Measurements from ENCODE around the gene MED15.

Gene MED15

GRCh38 chr22:20584872-20585638 lies 77.6 kb downstream of the MED15 start:
- Histone ChIP-seq H3K27me3 (ENCODE audit: control insufficient read depth, insufficient read depth, low read length) (no peaks in the 10 kb centered on the region), H3K9ac (ENCODE audit: low read length) (no peak overlapping the region), H3K27ac (ENCODE audit: low read depth, low read length) (no peak overlapping the region), H3K4me1 (ENCODE audit: control insufficient read depth, insufficient read depth, low read length) (no peaks in the 10 kb centered on the region), H3K4me3 (ENCODE audit: low read length) (no peak overlapping the region), H3K36me3 (ENCODE audit: control insufficient read depth, insufficient read depth, low read length) (peaks cover 48% of the 10 kb centered on the region)

- no peak overlapping the region for H3K4me3 ChIP-seq (ENCODE audit: low read length)
- no peak overlapping the region for H3K27ac ChIP-seq (ENCODE audit: low read depth, low read length)
- no peaks in the 10 kb centered on the region for H3K4me1 ChIP-seq (ENCODE audit: control insufficient read depth, insufficient read depth, low read length)
- peaks cover 48% of the 10 kb centered on the region for H3K36me3 ChIP-seq (ENCODE audit: control insufficient read depth, insufficient read depth, low read length)
- no peaks in the 10 kb centered on the region for H3K27me3 ChIP-seq (ENCODE audit: control insufficient read depth, insufficient read depth, low read length)
- no peak overlapping the region for H3K9ac ChIP-seq (ENCODE audit: low read length)
These were observed 78.4 kb downstream of the MED15 start for GRCh38 chr22:20585639-20586402.

GRCh38 chr22:20586403-20586745 lies 79.0 kb downstream of the MED15 start:
- no peaks in the 10 kb centered on the region for H3K27me3 ChIP-seq (ENCODE audit: control insufficient read depth, insufficient read depth, low read length)
- H3K4me1 ChIP-seq (ENCODE audit: control insufficient read depth, insufficient read depth, low read length): no peaks in the 10 kb centered on the region
- no peak overlapping the region for H3K27ac ChIP-seq (ENCODE audit: low read depth, low read length)
- no peak overlapping the region for H3K4me3 ChIP-seq (ENCODE audit: low read length)
- H3K36me3 ChIP-seq (ENCODE audit: control insufficient read depth, insufficient read depth, low read length): peaks cover 48% of the 10 kb centered on the region
- no peak overlapping the region for H3K9ac ChIP-seq (ENCODE audit: low read length)

DNA sequence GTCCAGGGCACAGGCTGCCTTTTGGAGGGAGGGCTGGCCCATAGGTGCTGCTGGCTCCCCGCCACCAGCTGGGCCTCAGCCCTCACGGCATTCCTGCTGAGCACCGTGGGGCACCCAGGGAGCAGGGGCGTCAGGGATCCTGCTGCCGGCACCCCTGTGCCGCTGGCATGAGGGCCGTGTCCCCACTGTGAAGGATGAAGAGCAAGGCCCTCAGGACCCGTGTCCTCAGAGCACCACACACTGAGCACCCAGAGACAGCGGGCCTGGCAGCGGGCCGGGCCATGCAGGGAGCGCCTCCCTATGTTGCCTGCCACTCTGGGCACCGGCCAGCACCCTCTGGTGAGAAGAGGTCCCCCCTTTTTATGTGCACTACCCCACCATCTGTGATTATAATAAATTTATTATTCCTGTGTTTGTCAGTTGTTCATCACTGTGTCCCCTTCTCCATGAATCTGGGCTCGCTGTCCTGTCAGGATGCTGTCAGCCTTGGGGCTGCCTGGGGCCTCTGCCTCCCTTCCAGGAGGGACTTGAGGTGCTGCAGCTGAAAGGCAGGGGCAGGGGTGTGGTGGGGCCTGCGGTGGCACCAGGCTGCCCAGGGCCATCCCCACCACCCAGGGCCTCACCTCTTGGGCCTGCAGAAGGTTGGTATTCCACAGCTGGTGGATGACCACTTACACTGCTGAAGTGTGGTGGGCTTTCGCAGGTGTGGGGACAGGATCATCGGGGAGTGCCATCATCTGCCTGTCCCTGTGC lies 80.0 kb downstream of the MED15 start:
- Histone ChIP-seq H3K27ac (ENCODE audit: low read depth, low read length) (no peak overlapping the region), H3K4me1 (ENCODE audit: control insufficient read depth, insufficient read depth, low read length) (no peaks in the 10 kb centered on the region), H3K27me3 (ENCODE audit: control insufficient read depth, insufficient read depth, low read length) (no peaks in the 10 kb centered on the region), H3K36me3 (ENCODE audit: control insufficient read depth, insufficient read depth, low read length) (peaks cover 44% of the 10 kb centered on the region), H3K4me3 (ENCODE audit: low read length) (no peak overlapping the region), H3K9ac (ENCODE audit: low read length) (no peak overlapping the region)

DNA sequence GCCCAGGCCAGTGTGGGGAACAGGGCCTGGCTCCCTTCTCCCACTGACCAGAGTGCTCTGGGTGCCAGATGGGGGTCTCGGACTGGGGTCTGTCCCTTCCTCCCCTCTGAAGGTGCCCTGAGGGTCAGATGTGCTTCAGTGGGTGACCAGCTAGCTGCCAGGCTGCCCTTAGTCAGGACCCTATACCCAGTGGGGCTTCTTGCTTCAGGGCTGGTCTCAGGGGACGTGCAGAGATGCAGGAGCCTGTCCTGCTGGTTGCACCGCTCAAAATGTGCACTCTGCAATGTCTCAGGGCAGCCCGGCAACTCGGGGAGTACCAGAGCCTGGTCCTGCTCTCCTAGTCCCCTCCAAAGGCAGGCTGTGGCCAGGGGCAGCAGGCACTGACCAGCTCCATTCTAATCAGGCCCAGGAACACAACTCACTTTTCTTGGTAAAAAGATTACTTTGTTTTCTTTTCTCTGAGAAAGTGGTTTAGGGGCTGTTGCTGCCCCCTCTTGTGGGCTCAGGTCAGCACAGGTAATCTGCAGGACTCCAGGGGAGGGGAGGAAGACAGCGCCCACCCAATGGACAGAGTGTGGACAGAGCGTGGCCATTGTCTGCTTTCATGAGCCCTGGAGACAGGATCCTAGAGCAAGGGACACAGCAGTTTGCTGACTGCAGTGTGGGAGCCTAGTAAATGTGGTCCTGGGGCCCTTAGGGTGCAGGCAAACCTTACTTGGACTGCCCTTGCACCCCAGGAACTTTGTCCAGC lies 80.9 kb downstream of the MED15 start:
- H3K9ac ChIP-seq (ENCODE audit: low read length): no peak overlapping the region
- H3K27ac ChIP-seq (ENCODE audit: low read depth, low read length): no peak overlapping the region
- no peaks in the 10 kb centered on the region for H3K4me1 ChIP-seq (ENCODE audit: control insufficient read depth, insufficient read depth, low read length)
- no peaks in the 10 kb centered on the region for H3K27me3 ChIP-seq (ENCODE audit: control insufficient read depth, insufficient read depth, low read length)
- no peak overlapping the region for H3K4me3 ChIP-seq (ENCODE audit: low read length)
- peaks cover 37% of the 10 kb centered on the region for H3K36me3 ChIP-seq (ENCODE audit: control insufficient read depth, insufficient read depth, low read length)

GRCh38 chr22:20588843-20589581 lies 81.6 kb downstream of the MED15 start:
- peaks cover 30% of the 10 kb centered on the region for H3K36me3 ChIP-seq (ENCODE audit: control insufficient read depth, insufficient read depth, low read length)
- no peak overlapping the region for H3K27ac ChIP-seq (ENCODE audit: low read depth, low read length)
- H3K27me3 ChIP-seq (ENCODE audit: control insufficient read depth, insufficient read depth, low read length): no peaks in the 10 kb centered on the region
- no peak overlapping the region for H3K9ac ChIP-seq (ENCODE audit: low read length)
- H3K4me1 ChIP-seq (ENCODE audit: control insufficient read depth, insufficient read depth, low read length): no peaks in the 10 kb centered on the region
- no peak overlapping the region for H3K4me3 ChIP-seq (ENCODE audit: low read length)

- H3K27ac ChIP-seq (ENCODE audit: low read depth, low read length): no peak overlapping the region
- H3K9ac ChIP-seq (ENCODE audit: low read length): no peak overlapping the region
- no peaks in the 10 kb centered on the region for H3K27me3 ChIP-seq (ENCODE audit: control insufficient read depth, insufficient read depth, low read length)
- H3K4me3 ChIP-seq (ENCODE audit: low read length): no peak overlapping the region
- H3K4me1 ChIP-seq (ENCODE audit: control insufficient read depth, insufficient read depth, low read length): no peaks in the 10 kb centered on the region
- peaks cover 25% of the 10 kb centered on the region for H3K36me3 ChIP-seq (ENCODE audit: control insufficient read depth, insufficient read depth, low read length)
These were observed 82.4 kb downstream of the MED15 start for GRCh38 chr22:20589614-20590476.

DNA sequence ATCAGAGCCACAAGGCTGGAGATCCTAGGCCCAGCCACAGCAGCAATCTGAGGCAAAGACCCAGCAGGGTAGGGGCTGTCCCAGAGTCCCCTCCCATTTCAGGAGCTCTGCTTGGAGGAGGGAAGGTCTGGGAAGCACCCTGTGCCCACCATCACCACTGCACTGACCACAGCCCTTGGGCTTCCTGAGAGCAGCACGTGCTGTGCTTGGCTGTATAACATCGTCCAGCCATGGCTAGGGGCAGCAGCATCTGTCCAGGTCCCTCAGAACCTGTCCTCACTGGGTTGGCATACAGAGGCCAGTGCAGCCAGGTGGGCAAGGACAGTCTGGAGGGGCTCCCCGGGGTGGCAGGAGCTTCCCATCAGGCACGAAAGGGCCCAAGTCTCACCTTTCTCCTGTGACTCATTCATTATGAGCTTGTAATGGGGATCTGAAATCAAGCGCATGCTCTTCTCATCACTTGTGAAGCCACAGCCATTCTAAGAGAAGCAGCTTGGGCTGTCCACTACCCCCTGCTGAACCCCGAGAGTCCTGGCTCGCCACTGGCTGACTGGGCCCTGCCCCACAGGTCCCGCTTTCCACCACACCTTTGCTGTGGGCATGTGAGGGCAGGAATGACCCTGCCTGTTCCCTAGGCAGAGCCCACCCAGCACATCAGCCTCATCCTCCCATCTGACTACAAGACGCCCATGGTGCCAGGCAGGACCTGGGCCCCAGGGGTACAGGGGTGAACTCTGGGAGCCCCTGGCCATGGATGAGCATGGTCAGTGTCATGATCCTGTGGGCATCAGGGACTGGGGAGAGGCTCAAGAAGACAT lies 83.3 kb downstream of the MED15 start:
- Histone ChIP-seq H3K27ac (ENCODE audit: low read depth, low read length) (no peak overlapping the region), H3K4me3 (ENCODE audit: low read length) (no peak overlapping the region), H3K9ac (ENCODE audit: low read length) (no peak overlapping the region), H3K4me1 (ENCODE audit: control insufficient read depth, insufficient read depth, low read length) (no peaks in the 10 kb centered on the region), H3K27me3 (ENCODE audit: control insufficient read depth, insufficient read depth, low read length) (no peaks in the 10 kb centered on the region), H3K36me3 (ENCODE audit: control insufficient read depth, insufficient read depth, low read length) (peaks cover 17% of the 10 kb centered on the region)

DNA sequence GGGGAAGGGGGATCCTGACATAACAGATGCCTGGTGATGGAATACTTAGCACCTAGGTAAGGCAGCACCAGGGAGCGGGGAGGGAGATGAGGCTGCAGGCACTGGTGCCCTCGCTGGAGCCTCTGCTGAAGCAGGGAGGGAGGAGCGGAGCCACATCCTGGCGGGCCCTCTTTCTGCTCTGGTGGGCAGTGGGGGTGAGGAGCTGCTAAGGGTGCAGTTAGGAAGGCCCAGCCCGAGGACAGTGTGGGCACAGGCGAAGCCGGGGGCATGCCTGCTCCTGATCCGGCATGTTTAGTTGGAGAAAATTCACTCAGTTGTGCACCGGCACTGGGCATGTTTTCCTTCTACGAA lies 83.9 kb downstream of the MED15 start:
- H3K27ac ChIP-seq (ENCODE audit: low read depth, low read length): no peak overlapping the region
- no peak overlapping the region for H3K9ac ChIP-seq (ENCODE audit: low read length)
- H3K4me1 ChIP-seq (ENCODE audit: control insufficient read depth, insufficient read depth, low read length): no peaks in the 10 kb centered on the region
- no peaks in the 10 kb centered on the region for H3K27me3 ChIP-seq (ENCODE audit: control insufficient read depth, insufficient read depth, low read length)
- H3K4me3 ChIP-seq (ENCODE audit: low read length): no peak overlapping the region
- H3K36me3 ChIP-seq (ENCODE audit: control insufficient read depth, insufficient read depth, low read length): peaks cover 11% of the 10 kb centered on the region

- H3K9ac ChIP-seq (ENCODE audit: low read length): no peak overlapping the region
- peaks cover 6% of the 10 kb centered on the region for H3K36me3 ChIP-seq (ENCODE audit: control insufficient read depth, insufficient read depth, low read length)
- H3K4me1 ChIP-seq (ENCODE audit: control insufficient read depth, insufficient read depth, low read length): no peaks in the 10 kb centered on the region
- H3K27me3 ChIP-seq (ENCODE audit: control insufficient read depth, insufficient read depth, low read length): no peaks in the 10 kb centered on the region
- H3K27ac ChIP-seq (ENCODE audit: low read depth, low read length): no peak overlapping the region
- no peak overlapping the region for H3K4me3 ChIP-seq (ENCODE audit: low read length)
These were observed 84.4 kb downstream of the MED15 start for GRCh38 chr22:20591660-20592310.
